HepG2 (cell line): ENCODE data around the gene DGUOK. TPM values are rescaled to one million over a fixed set of nuclear protein-coding genes. Genes with fewer than 3 reads are reported as not detected.
"Not testable (repeated sequence)": the region's sequence is repeated elsewhere in the genome, so short reads cannot be mapped to it uniquely, and the experiment has no call there.

Experiments
- ATAC-seq: fragments of 200-7000 bp; cut with Tn5 transposase; 3 replicates; pipeline ENCODE4 v1.9.1; 2020; ENCODE audit warnings: mild to moderate bottlenecking, moderate library complexity
- BruUV-seq: library from RNA; stranded (reverse); fragments of 400-500 nt; replicated peaks from 2 replicates; lab custom pipeline; 2021; lab: Mats Ljungman, UMichigan
- CTCF ChIA-PET: fragments of 300-600 bp; formaldehyde crosslinking; extraction: SDS; loops from one replicate; lab custom pipeline; 2021; ENCODE audit warnings: low total read pairs, inconsistent platforms, low intra/inter-chr PET ratio; lab: Yijun Ruan, JAX
- POLR2A ChIA-PET: fragments of 350-600 bp; sonication (Branson Sonifier 250); formaldehyde crosslinking; loops from one replicate; lab custom pipeline; 2020; ENCODE audit warnings: antibody characterized with exemption, inconsistent platforms; lab: Yijun Ruan, JAX
- DNase-seq: peaks from one replicate; pipeline ENCODE4 v3.0.0-alpha.2; 2015; ENCODE audit warnings: low spot score
- FAIRE-seq: peaks from 3 replicates; lab custom pipeline; 2011; peaks lifted over from hg19 to GRCh38; lab: Jason Lieb, UNC
- H2AFZ ChIP-seq: one replicate; pipeline ENCODE4 v1.6.1; 2011; ENCODE audit warnings: low read length, inconsistent platforms
- H3K27ac ChIP-seq: fragments of 300-600 bp; 3 replicates; pipeline ENCODE4 v1.8.0; 2011; ENCODE audit warnings: mixed run types, mild to moderate bottlenecking, mixed read lengths, low read length, inconsistent platforms; ENCODE audit not compliant: insufficient read depth; ENCODE audit errors: extremely low read length
- H3K27me3 ChIP-seq, 2 experiments: fragments of 200-600 bp in 1 of 2; 2 replicates in 1 of 2; 3 replicates in 1 of 2; pipeline versions ENCODE4 v1.6.0 to v1.8.0; 2011; ENCODE audit warnings: low read length in 2 of 2, mild to moderate bottlenecking in 2 of 2, moderate library complexity in 2 of 2, inconsistent platforms in 1 of 2; ENCODE audit not compliant: insufficient read depth in 2 of 2, control insufficient read depth in 1 of 2
- H3K36me3 ChIP-seq, 2 experiments: fragments of 200-600 bp in 1 of 2; replicated peaks in 1 of 2; 2 replicates in 1 of 2; 3 replicates in 1 of 2; pipeline versions ENCODE4 v1.5.1 to v1.8.0; 2011; ENCODE audit warnings: low read length in 2 of 2, inconsistent platforms in 1 of 2; ENCODE audit not compliant: insufficient read depth in 2 of 2, control insufficient read depth in 1 of 2
- H3K4me1 ChIP-seq: 2 replicates; pipeline ENCODE4 v1.5.1; 2012; ENCODE audit warnings: low read length, inconsistent platforms; ENCODE audit not compliant: insufficient read depth
- H3K4me2 ChIP-seq: 2 replicates; pipeline ENCODE4 v1.6.0; 2011; ENCODE audit warnings: low read depth, low read length, inconsistent platforms
- H3K4me3 ChIP-seq, 3 experiments: fragments of 200-600 bp in 1 of 3; sonication (generic), shearing (Covaris generic) in 1 of 3; replicated peaks in 1 of 3; 2 replicates each; pipeline ENCODE4 v1.5.1; 2011 to 2016; ENCODE audit warnings: low read length in 3 of 3, inconsistent platforms in 2 of 3, low read depth in 2 of 3, mild to moderate bottlenecking in 2 of 3, control low read depth in 1 of 3, mixed read lengths in 1 of 3; ENCODE audit not compliant: insufficient read depth in 1 of 3
- H3K79me2 ChIP-seq: one replicate; pipeline ENCODE4 v1.6.1; 2011; ENCODE audit warnings: low read length, inconsistent platforms; ENCODE audit not compliant: insufficient read depth
- H3K9ac ChIP-seq: 2 replicates; pipeline ENCODE4 v1.6.0; 2011; ENCODE audit warnings: mild to moderate bottlenecking, low read depth, low read length, inconsistent platforms; ENCODE audit not compliant: insufficient read depth
- H3K9me3 ChIP-seq: 2 replicates; pipeline ENCODE4 v1.5.1; 2012; ENCODE audit warnings: mild to moderate bottlenecking, low read length
- H4K20me1 ChIP-seq: 2 replicates; pipeline ENCODE4 v1.6.0; 2011; ENCODE audit warnings: inconsistent platforms, mild to moderate bottlenecking, low read length, moderate library complexity; ENCODE audit not compliant: insufficient read depth
- STAG1 ChIP-seq: sonication (generic); formaldehyde crosslinking; IDR thresholded peaks from 2 replicates; pipeline ENCODE4 v1.4.0; 2020; ENCODE audit warnings: missing genetic modification reagents
- ZFX ChIP-seq: sonication (generic); formaldehyde crosslinking; IDR thresholded peaks from 2 replicates; pipeline ENCODE4 v1.4.0; 2020; ENCODE audit warnings: mild to moderate bottlenecking, low read depth, missing genetic modification reagents, moderate library complexity
- ZNF18 ChIP-seq: sonication (generic); formaldehyde crosslinking; IDR thresholded peaks from 2 replicates; pipeline ENCODE4 v1.8.0; 2022; ENCODE audit warnings: mild to moderate bottlenecking, missing genetic modification reagents; ENCODE audit not compliant: insufficient replicate concordance
- ZNF75D ChIP-seq: sonication (generic); formaldehyde crosslinking; IDR thresholded peaks from 2 replicates; pipeline ENCODE4 v1.8.1; 2023; ENCODE audit warnings: missing genetic modification reagents, mild to moderate bottlenecking, borderline replicate concordance
- WGBS: methylation state at CpG from one replicate; pipeline ENCODE4 v1.1.6; 2017; ENCODE audit warnings: low lambda C conversion rate; 5-methylcytosine and 5-hydroxymethylcytosine counted together
- in situ Hi-C: cut with HindIII; loops from 2 replicates; pipeline ENCODE4 v1.10.0; 2017; ENCODE audit warnings: low pct_unique_long_range_greater_than_20kb; ENCODE audit not compliant: extremely low pct_ligation_motif_present
- intact Hi-C: fragments of 100-400 bp; cut with micrococcal nuclease; formaldehyde crosslinking; loops from one replicate; pipeline ENCODE4 v1.10.0; 2022; ENCODE audit not compliant: unreplicated experiment
- polyA plus RNA-seq, 8 experiments: library from polyadenylated mRNA; depleted of rRNA in 3 of 8; stranded (reverse) in 7 of 8; unstranded in 1 of 8; fragments of >200 nt; fragmentation: Illumina TruSeq in 4 of 8; extraction: Trizol in 4 of 8; gene quantifications; 2 replicates each; pipeline versions ENCODE4 v1.2.1 to v1.2.3, GENCODE V29; 2011 to 2016; ENCODE audit warnings: low read depth in 4 of 8, missing spikeins in 1 of 8, mixed read lengths in 1 of 8; ENCODE audit not compliant: insufficient read depth in 1 of 8
- total RNA-seq, 5 experiments: library from RNA; depleted of rRNA; stranded (reverse); fragments of >200 nt; fragmentation: Illumina TruSeq; extraction: Trizol; gene quantifications; 2 replicates each; pipeline ENCODE4 v1.2.3, GENCODE V29; 2016; ENCODE audit warnings: low read depth in 1 of 5

The DGUOK gene
- total and polyA plus RNA-seq, 2 of the 13 experiments (the other 11 are each of a cell fraction or from before 2014, with no cell fraction given), result 105 to 137 TPM

GRCh38 chr2:73938718-73939352 lies 12.2 kb downstream of the DGUOK start (continued):
- no peak for TF ChIP-seq ZNF18 (CRISPR knock-in tag)
- no peak for TF ChIP-seq ZFX (CRISPR knock-in tag)
- TF ChIP-seq, all 625 proteins: peak for 0

DNA sequence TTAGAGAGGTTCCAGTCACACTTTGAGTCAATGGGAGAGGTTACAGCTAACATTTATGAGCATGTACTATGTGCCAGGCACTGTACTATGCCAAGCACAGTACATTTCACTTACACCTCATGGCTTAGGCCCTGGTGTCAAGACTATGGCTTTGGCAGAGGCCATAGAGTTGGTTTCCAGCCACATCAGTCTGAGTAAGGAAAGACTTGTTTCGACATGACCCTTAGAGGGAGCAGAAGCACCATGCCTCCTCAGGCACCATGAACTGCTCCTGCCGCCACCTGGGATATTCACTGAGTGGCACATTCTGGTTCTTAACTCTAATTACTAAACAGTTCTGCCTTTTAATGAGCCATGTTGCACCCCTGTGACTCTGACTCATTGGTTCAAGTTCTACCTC lies 12.7 kb downstream of the DGUOK start:
- Histone ChIP-seq H3K4me2 (no peak overlapping the region), H3K9ac (no peak overlapping the region), H3K36me3 (peaks cover 15 to 72% of the 10 kb centered on the region in 2 experiments), H3K79me2 (peaks cover 69% of the 10 kb centered on the region), H3K4me1 (no peaks in the 10 kb centered on the region), H4K20me1 (peaks cover 14% of the 10 kb centered on the region), H3K9me3 (no peaks in the 10 kb centered on the region), H3K4me3 (no peak overlapping the region), H3K27me3 (no peaks in the 10 kb centered on the region), H3K27ac (no peak overlapping the region), H2AFZ (no peak overlapping the region)
- WGBS, result 95% methylated on average over 2 of the region's 2 CpGs
- DNase-seq (no peak), FAIRE-seq (no peak), ATAC-seq (no peak)
- in situ Hi-C loops, result no loop called here
- intact Hi-C loops, result no loop called here
- BruUV-seq, result no TSS peak
- TF ChIP-seq ZNF75D (CRISPR knock-in tag), result no peak
- peak; percentile 14; the same call in 1 of the 2 replicates for TF ChIP-seq STAG1 (CRISPR knock-in tag)
- POLR2A ChIA-PET, result no interaction called here
- CTCF ChIA-PET, result no interaction called here

DNA sequence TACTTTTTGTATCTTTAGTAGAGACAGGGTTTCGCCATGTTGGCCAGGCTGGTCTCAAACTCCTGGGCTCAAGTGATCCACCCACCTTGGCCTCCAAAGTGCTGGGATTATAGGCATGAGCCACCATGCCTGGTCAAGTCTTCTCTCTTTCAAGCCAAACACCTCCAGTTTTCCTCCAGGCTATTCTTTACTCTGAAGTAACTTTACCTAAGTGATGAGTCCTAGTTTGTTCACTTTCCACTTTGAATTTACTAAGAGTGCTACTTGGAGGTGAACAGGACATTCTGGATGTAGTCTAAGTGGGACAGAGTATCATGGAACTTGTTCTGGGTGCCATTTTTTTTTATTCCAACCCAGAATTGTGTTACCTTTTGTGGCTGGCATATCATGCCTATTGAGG lies 13.4 kb downstream of the DGUOK start:
- H3K4me1 ChIP-seq, DNase-seq, ATAC-seq, H3K4me3 ChIP-seq, intact Hi-C loops, BruUV-seq, H3K27me3 ChIP-seq, POLR2A ChIA-PET, H3K9me3 ChIP-seq, H3K4me2 ChIP-seq, H3K27ac ChIP-seq, H2AFZ ChIP-seq, CTCF ChIA-PET, FAIRE-seq, in situ Hi-C loops, H3K9ac ChIP-seq: not testable (repeated sequence)
- peaks cover 73% of the 10 kb centered on the region for H3K79me2 ChIP-seq
- peaks cover 14% of the 10 kb centered on the region for H4K20me1 ChIP-seq
- peaks cover 17 to 76% of the 10 kb centered on the region in 2 experiments for H3K36me3 ChIP-seq
- 91% methylated on average over 1 of the region's 1 CpG for WGBS
